C4-2B (cell line): ENCODE results near the gene TRMT11.

ENCODE experiments used
- CTCF ChIP-seq: fragments of 450-650 bp; conservative IDR thresholded peaks from 2 replicates; pipeline ENCODE4 v1.5.1; 2017; ENCODE audit warnings: mild to moderate bottlenecking
- ZFX ChIP-seq: fragments of 450-650 bp; IDR thresholded peaks from 2 replicates; pipeline ENCODE4 v1.6.1; 2017

- TF ChIP-seq CTCF: no peak
- TF ChIP-seq ZFX: no peak
Observed at GRCh38 chr6:126056355-126057004, 70.1 kb downstream of the TRMT11 start.
